Astrocyte (in vitro differentiated cells and primary cell): ENCODE data around the gene NUP153. TPM values are rescaled to one million over a fixed set of nuclear protein-coding genes. Genes with fewer than 3 reads are reported as not detected.

Experiments used
- DNase-seq: peaks from one replicate; pipeline ENCODE4 v3.0.0-alpha.2; 2010; ENCODE audit warnings: low read depth
- FAIRE-seq: peaks from 2 replicates; lab custom pipeline; 2011; peaks lifted over from hg19 to GRCh38; lab: Jason Lieb, UNC
- H2AFZ ChIP-seq: 2 replicates; pipeline ENCODE4 v1.6.0; 2012; ENCODE audit warnings: low read depth, low read length, inconsistent platforms
- H3K27ac ChIP-seq: 2 replicates; pipeline ENCODE4 v1.5.1; 2011; ENCODE audit warnings: low read depth, low read length, inconsistent platforms
- H3K27me3 ChIP-seq: 2 replicates; pipeline ENCODE4 v1.6.0; 2011; ENCODE audit warnings: low read length, inconsistent platforms; ENCODE audit not compliant: insufficient read depth
- H3K36me3 ChIP-seq: 2 replicates; pipeline ENCODE4 v1.5.1; 2011; ENCODE audit warnings: low read length, inconsistent platforms; ENCODE audit not compliant: insufficient read depth
- H3K4me1 ChIP-seq: 2 replicates; pipeline ENCODE4 v1.5.1; 2011; ENCODE audit warnings: low read length, inconsistent platforms; ENCODE audit not compliant: insufficient read depth
- H3K4me2 ChIP-seq: 2 replicates; pipeline ENCODE4 v1.6.0; 2012; ENCODE audit warnings: low read length, inconsistent platforms
- H3K4me3 ChIP-seq: 2 replicates; pipeline ENCODE4 v1.5.1; 2011; ENCODE audit warnings: low read depth, mild to moderate bottlenecking, low read length, inconsistent platforms; ENCODE audit not compliant: insufficient read depth
- H3K79me2 ChIP-seq: 2 replicates; pipeline ENCODE4 v1.6.0; 2012; ENCODE audit warnings: mild to moderate bottlenecking, low read length, inconsistent platforms; ENCODE audit not compliant: insufficient read depth
- H3K9ac ChIP-seq: 2 replicates; pipeline ENCODE4 v1.6.0; 2012; ENCODE audit warnings: mild to moderate bottlenecking, low read length, inconsistent platforms
- H3K9me3 ChIP-seq: 2 replicates; pipeline ENCODE4 v1.5.1; 2012; ENCODE audit warnings: low read depth, mild to moderate bottlenecking, low read length, inconsistent platforms; ENCODE audit not compliant: insufficient read depth
- H4K20me1 ChIP-seq: 2 replicates; pipeline ENCODE4 v1.6.0; 2012; ENCODE audit warnings: low read length, inconsistent platforms; ENCODE audit not compliant: insufficient read depth
- H3K27ac Mint-ChIP-seq: one replicate; pipeline ENCODE4 v1.8.0; 2021; ENCODE audit warnings: mild to moderate bottlenecking, mixed read lengths; ENCODE audit not compliant: unreplicated experiment
- H3K27me3 Mint-ChIP-seq: one replicate; pipeline ENCODE4 v1.8.0; 2021; ENCODE audit warnings: low read depth, mixed read lengths; ENCODE audit not compliant: unreplicated experiment
- H3K36me3 Mint-ChIP-seq: one replicate; pipeline ENCODE4 v1.8.0; 2021; ENCODE audit warnings: low read depth, mixed read lengths; ENCODE audit not compliant: unreplicated experiment
- H3K4me1 Mint-ChIP-seq: one replicate; pipeline ENCODE4 v1.8.0; 2021; ENCODE audit warnings: low read depth, mixed read lengths; ENCODE audit not compliant: unreplicated experiment
- H3K4me3 Mint-ChIP-seq: one replicate; pipeline ENCODE4 v1.8.0; 2021; ENCODE audit warnings: mild to moderate bottlenecking, moderate library complexity, mixed read lengths; ENCODE audit not compliant: unreplicated experiment
- H3K9me3 Mint-ChIP-seq: one replicate; pipeline ENCODE4 v1.8.0; 2021; ENCODE audit warnings: mild to moderate bottlenecking, mixed read lengths; ENCODE audit not compliant: unreplicated experiment
- CTCF ChIP-seq: IDR thresholded peaks from 2 replicates; pipeline ENCODE4 v1.5.1; 2011; ENCODE audit warnings: low read depth, mild to moderate bottlenecking, inconsistent platforms, low read length, moderate library complexity; ENCODE audit not compliant: insufficient read depth
- EZH2 ChIP-seq: IDR thresholded peaks from 2 replicates; pipeline ENCODE4 v1.6.1; 2012; ENCODE audit warnings: mild to moderate bottlenecking, low read length, inconsistent platforms; ENCODE audit not compliant: insufficient read depth
- total RNA-seq: library from RNA; stranded (reverse); gene quantifications from 2 replicates; pipeline ENCODE4 v1.2.1, GENCODE V29; 2021

Gene NUP153
- total RNA-seq, 1 donor from 2014 or later = 51.6 TPM

GRCh38 chr6:17725083-17725482 lies 18.4 kb upstream of the NUP153 start:
- Histone ChIP-seq H3K79me2 (no peaks in the 10 kb centered on the region), H4K20me1 (no peaks in the 10 kb centered on the region), H3K9ac (no peak overlapping the region), H3K4me2 (peak overlapping the region; percentile 26), H3K4me1 (no peaks in the 10 kb centered on the region), H3K4me3 (no peak overlapping the region), H3K27ac (no peak overlapping the region), H3K36me3 (no peaks in the 10 kb centered on the region), H3K27me3 (no peaks in the 10 kb centered on the region), H3K9me3 (no peaks in the 10 kb centered on the region), H2AFZ (peak overlapping the region; percentile 73)
- peaks cover 2% of the 10 kb centered on the region for H3K36me3 Mint-ChIP-seq
- H3K4me1 Mint-ChIP-seq = no peaks in the 10 kb centered on the region
- H3K9me3 Mint-ChIP-seq = peaks cover 7% of the 10 kb centered on the region
- FAIRE-seq = no peak
- TF ChIP-seq CTCF (no peak), EZH2 (no peak)
- peaks cover 3% of the 10 kb centered on the region for H3K27me3 Mint-ChIP-seq
- DNase-seq = peak; percentile 44
- H3K4me3 Mint-ChIP-seq = no peak overlapping the region
- H3K27ac Mint-ChIP-seq = no peak overlapping the region

- FAIRE-seq (no peak), DNase-seq (no peak)
- TF ChIP-seq CTCF = no peak
- no peak for TF ChIP-seq EZH2
- no peaks in the 10 kb centered on the region for H3K27me3 ChIP-seq
- H3K79me2 ChIP-seq = no peaks in the 10 kb centered on the region
- no peaks in the 10 kb centered on the region for H3K9me3 ChIP-seq
- H3K27ac ChIP-seq = no peak overlapping the region
- no peak overlapping the region for H3K9ac ChIP-seq
- no peak overlapping the region for H3K4me3 Mint-ChIP-seq
- H2AFZ ChIP-seq = no peak overlapping the region
- peaks cover 2% of the 10 kb centered on the region for H3K36me3 Mint-ChIP-seq
- H3K27ac Mint-ChIP-seq = no peak overlapping the region
- H3K4me2 ChIP-seq = no peak overlapping the region
- H3K36me3 ChIP-seq = no peaks in the 10 kb centered on the region
- H4K20me1 ChIP-seq = no peaks in the 10 kb centered on the region
- H3K4me3 ChIP-seq = no peak overlapping the region
- peaks cover 3% of the 10 kb centered on the region for H3K9me3 Mint-ChIP-seq
- H3K4me1 Mint-ChIP-seq = no peaks in the 10 kb centered on the region
- H3K27me3 Mint-ChIP-seq = no peaks in the 10 kb centered on the region
- H3K4me1 ChIP-seq = no peaks in the 10 kb centered on the region
These were observed 17.6 kb upstream of the NUP153 start for GRCh38 chr6:17724341-17724740.

DNA sequence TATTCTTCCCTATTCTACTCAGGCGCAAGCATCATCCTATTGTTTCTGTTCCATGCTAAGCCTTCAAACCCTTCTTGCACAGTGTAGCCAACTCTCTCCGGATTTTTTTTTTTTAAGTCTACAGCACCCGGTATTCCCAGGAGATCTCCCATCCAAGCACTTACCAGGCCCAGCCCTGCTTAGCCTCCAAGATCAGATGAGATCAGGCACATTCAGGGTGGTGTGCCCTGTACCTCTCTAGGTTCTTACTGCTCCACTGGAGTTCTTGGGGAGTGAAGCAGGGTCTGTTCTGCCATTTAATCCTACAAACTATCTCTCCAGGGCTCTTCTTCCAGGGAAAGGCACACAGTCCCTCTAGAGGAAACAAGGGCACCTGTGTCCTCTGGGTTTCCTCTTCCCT lies 14.9 kb upstream of the NUP153 start:
- Mint-ChIP-seq H3K4me3 (no peak overlapping the region), H3K27ac (no peak overlapping the region), H3K9me3 (no peaks in the 10 kb centered on the region), H3K4me1 (no peaks in the 10 kb centered on the region), H3K27me3 (no peaks in the 10 kb centered on the region), H3K36me3 (no peaks in the 10 kb centered on the region)
- Histone ChIP-seq H3K27me3 (no peaks in the 10 kb centered on the region), H3K79me2 (no peaks in the 10 kb centered on the region), H3K9ac (no peak overlapping the region), H4K20me1 (no peaks in the 10 kb centered on the region), H3K27ac (no peak overlapping the region), H2AFZ (no peak overlapping the region), H3K4me1 (no peaks in the 10 kb centered on the region), H3K4me3 (no peak overlapping the region), H3K9me3 (no peaks in the 10 kb centered on the region), H3K36me3 (no peaks in the 10 kb centered on the region), H3K4me2 (no peak overlapping the region)
- FAIRE-seq (no peak), DNase-seq (no peak)
- TF ChIP-seq EZH2 (no peak), CTCF (no peak)
